ENCODE data around the gene PRRX2. TPM values are rescaled to one million over a fixed set of nuclear protein-coding genes. Genes with fewer than 3 reads are reported as not detected.
A peak's percentile ranks its signal among the peaks of the same experiment; 100 is the strongest.

The PRRX2 gene
- total and polyA plus RNA-seq, 9 of the 15 experiments (the other 6 are each of a cell fraction or from before 2014, with no cell fraction given): 0.21 TPM; not detected in 8

GRCh38 chr9:129641750-129642585 is 23.5 kb upstream of the PRRX2 start, which contains the start of gene ASB6 (continued):
- TF ChIP-seq HINFP (tag; conservative IDR thresholded peaks at IDR 0.05; ENCODE audit: low read depth) (peak; percentile 97), CCAR2 (IDR thresholded peaks at IDR 0.05; ENCODE audit: low read depth, low read length) (no peak), SIN3B (IDR thresholded peaks at IDR 0.05; ENCODE audit: low read depth) (peak; percentile 97), SMC3 (conservative IDR thresholded peaks at IDR 0.05; ENCODE audit: insufficient read depth, low read depth, low read length) (peak; percentile 78), ZBTB40 (IDR thresholded peaks at IDR 0.05) (peak; percentile 99), ZBTB40 (CRISPR knock-in tag; IDR thresholded peaks at IDR 0.05) (no peak), ELF1 (tag; IDR thresholded peaks at IDR 0.05) (peak; percentile 83), CBX5 (IDR thresholded peaks at IDR 0.05; ENCODE audit: borderline replicate concordance, low read depth) (0 out of 2 replicates have a peak, but pooled peaks have one; percentile 70), RFX7 (CRISPR knock-in tag; IDR thresholded peaks at IDR 0.05) (no peak), HOMEZ (CRISPR knock-in tag; IDR thresholded peaks at IDR 0.05) (no peak), RCOR1 (IDR thresholded peaks at IDR 0.05; ENCODE audit: borderline replicate concordance in 1 of 2, low read depth in 2 of 2, low read length in 2 of 2) (peak in 1 of 2 experiments; percentile 75; a peak in 3 of 4 replicates), ZNF583 (CRISPR knock-in tag; IDR thresholded peaks at IDR 0.05) (no peak), KLF6 (CRISPR knock-in tag; IDR thresholded peaks at IDR 0.05; ENCODE audit: borderline replicate concordance) (no peak), ZNF121 (CRISPR knock-in tag; conservative IDR thresholded peaks at IDR 0.05) (no peak)

All from K562 (cell line).